ENCODE results near the gene CD27. TPM values are rescaled to one million over a fixed set of nuclear protein-coding genes. Genes with fewer than 3 reads are reported as not detected.

CD27 gene
- total and polyA plus RNA-seq, 2 of the 13 experiments (the other 11 are each of a cell fraction or from before 2014, with no cell fraction given): 0.12 TPM; not detected in 1

GRCh38 chr12:6470375-6471163 is 25.8 kb downstream of the CD27 start, which contains the start of gene VAMP1 (continued):
- TF ChIP-seq NRL (CRISPR knock-in tag; IDR thresholded peaks at IDR 0.05; ENCODE audit: borderline replicate concordance): peak; percentile 77; the same call in 1 of the 2 replicates
- no peak for TF ChIP-seq TCF7 (IDR thresholded peaks at IDR 0.05; ENCODE audit: low read depth)
- TF ChIP-seq MEF2D (CRISPR knock-in tag; IDR thresholded peaks at IDR 0.05): peak; percentile 56
- TF ChIP-seq ZNF296 (CRISPR knock-in tag; conservative IDR thresholded peaks at IDR 0.05): no peak
- TF ChIP-seq RORA (CRISPR knock-in tag; IDR thresholded peaks at IDR 0.05): no peak
- TF ChIP-seq DZIP1 (CRISPR knock-in tag; IDR thresholded peaks at IDR 0.05): no peak
- peak; percentile 78; the same call in 1 of the 2 replicates for TF ChIP-seq NR0B2 (CRISPR knock-in tag; IDR thresholded peaks at IDR 0.05)
- TF ChIP-seq ZFP91 (CRISPR knock-in tag; IDR thresholded peaks at IDR 0.05; ENCODE audit: borderline replicate concordance): peak; percentile 92
- no peak for TF ChIP-seq ZNF75D (CRISPR knock-in tag; IDR thresholded peaks at IDR 0.05; ENCODE audit: borderline replicate concordance)
- TF ChIP-seq KDM6A (CRISPR knock-in tag; IDR thresholded peaks at IDR 0.05; ENCODE audit: low read depth): no peak
- peak; percentile 55 for TF ChIP-seq PTBP1 (IDR thresholded peaks at IDR 0.05; ENCODE audit: low read depth, low read length, poor library complexity, severe bottlenecking)
- no peak; the same call in 1 of the 2 replicates for TF ChIP-seq ARHGAP35 (CRISPR knock-in tag; IDR thresholded peaks at IDR 0.05; ENCODE audit: borderline replicate concordance)
- TF ChIP-seq IKZF4 (CRISPR knock-in tag; IDR thresholded peaks at IDR 0.05; ENCODE audit: borderline replicate concordance, low read depth, not compliant biosample characterization): no peak
- TF ChIP-seq ZNF589 (CRISPR knock-in tag; conservative IDR thresholded peaks at IDR 0.05): 0 out of 2 replicates have a peak, but pooled peaks have one; percentile 33
- TF ChIP-seq RNF219 (CRISPR knock-in tag; IDR thresholded peaks at IDR 0.05): no peak
- no peak; the same call in 1 of the 2 replicates for TF ChIP-seq ZNF607 (CRISPR knock-in tag; IDR thresholded peaks at IDR 0.05; ENCODE audit: borderline replicate concordance)
- TF ChIP-seq PHF21A (CRISPR knock-in tag; IDR thresholded peaks at IDR 0.05): peak; percentile 78
- no peak for TF ChIP-seq GPBP1L1 (CRISPR knock-in tag; IDR thresholded peaks at IDR 0.05)
